ENCODE data around the gene ATXN7L2.

DNA sequence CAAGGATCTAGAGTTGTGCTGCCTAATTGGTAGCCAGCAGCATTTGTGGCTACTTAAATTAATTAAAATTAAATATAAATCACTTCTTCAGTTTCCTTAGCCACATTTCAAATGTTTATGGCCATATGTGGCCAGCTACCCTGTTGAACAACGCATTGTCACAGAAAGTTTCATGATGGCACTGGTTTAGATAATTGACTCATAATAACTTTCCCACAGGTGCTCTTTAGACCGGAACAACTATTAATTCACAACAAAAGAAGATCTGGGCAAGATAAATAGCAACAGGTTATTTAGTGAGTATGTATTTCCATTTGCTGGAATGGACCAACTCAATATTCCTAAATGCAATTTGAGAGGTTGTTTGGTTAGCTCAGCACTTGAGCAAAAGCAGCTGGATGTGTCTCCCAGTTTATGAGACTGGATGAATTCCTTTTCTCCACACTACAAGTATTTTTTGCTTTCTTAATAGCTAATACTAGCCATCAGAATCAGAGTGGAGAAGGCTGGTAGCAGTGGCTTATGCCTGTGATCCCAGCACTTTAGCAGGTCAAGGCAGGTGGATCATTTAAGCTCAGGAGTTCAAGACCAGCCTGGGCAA lies 29.5 kb downstream of the ATXN7L2 start:
- TF ChIP-seq MXI1 (conservative IDR thresholded peaks at IDR 0.05; ENCODE audit: poor library complexity, severe bottlenecking) = no peak
- TF ChIP-seq, protein P1, sequence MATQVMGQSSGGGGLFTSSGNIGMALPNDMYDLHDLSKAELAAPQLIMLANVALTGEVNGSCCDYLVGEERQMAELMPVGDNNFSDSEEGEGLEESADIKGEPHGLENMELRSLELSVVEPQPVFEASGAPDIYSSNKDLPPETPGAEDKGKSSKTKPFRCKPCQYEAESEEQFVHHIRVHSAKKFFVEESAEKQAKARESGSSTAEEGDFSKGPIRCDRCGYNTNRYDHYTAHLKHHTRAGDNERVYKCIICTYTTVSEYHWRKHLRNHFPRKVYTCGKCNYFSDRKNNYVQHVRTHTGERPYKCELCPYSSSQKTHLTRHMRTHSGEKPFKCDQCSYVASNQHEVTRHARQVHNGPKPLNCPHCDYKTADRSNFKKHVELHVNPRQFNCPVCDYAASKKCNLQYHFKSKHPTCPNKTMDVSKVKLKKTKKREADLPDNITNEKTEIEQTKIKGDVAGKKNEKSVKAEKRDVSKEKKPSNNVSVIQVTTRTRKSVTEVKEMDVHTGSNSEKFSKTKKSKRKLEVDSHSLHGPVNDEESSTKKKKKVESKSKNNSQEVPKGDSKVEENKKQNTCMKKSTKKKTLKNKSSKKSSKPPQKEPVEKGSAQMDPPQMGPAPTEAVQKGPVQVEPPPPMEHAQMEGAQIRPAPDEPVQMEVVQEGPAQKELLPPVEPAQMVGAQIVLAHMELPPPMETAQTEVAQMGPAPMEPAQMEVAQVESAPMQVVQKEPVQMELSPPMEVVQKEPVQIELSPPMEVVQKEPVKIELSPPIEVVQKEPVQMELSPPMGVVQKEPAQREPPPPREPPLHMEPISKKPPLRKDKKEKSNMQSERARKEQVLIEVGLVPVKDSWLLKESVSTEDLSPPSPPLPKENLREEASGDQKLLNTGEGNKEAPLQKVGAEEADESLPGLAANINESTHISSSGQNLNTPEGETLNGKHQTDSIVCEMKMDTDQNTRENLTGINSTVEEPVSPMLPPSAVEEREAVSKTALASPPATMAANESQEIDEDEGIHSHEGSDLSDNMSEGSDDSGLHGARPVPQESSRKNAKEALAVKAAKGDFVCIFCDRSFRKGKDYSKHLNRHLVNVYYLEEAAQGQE (IDR thresholded peaks at IDR 0.05; ENCODE audit: borderline replicate concordance) = no peak
- no peak for TF ChIP-seq POLR2AphosphoS5 (IDR thresholded peaks at IDR 0.05)
- no peak for TF ChIP-seq TAF1 (IDR thresholded peaks at IDR 0.05; ENCODE audit: low read depth)
- no peak for TF ChIP-seq RAD21 (conservative IDR thresholded peaks at IDR 0.05)
- TF ChIP-seq, protein P2, sequence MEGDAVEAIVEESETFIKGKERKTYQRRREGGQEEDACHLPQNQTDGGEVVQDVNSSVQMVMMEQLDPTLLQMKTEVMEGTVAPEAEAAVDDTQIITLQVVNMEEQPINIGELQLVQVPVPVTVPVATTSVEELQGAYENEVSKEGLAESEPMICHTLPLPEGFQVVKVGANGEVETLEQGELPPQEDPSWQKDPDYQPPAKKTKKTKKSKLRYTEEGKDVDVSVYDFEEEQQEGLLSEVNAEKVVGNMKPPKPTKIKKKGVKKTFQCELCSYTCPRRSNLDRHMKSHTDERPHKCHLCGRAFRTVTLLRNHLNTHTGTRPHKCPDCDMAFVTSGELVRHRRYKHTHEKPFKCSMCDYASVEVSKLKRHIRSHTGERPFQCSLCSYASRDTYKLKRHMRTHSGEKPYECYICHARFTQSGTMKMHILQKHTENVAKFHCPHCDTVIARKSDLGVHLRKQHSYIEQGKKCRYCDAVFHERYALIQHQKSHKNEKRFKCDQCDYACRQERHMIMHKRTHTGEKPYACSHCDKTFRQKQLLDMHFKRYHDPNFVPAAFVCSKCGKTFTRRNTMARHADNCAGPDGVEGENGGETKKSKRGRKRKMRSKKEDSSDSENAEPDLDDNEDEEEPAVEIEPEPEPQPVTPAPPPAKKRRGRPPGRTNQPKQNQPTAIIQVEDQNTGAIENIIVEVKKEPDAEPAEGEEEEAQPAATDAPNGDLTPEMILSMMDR (IDR thresholded peaks at IDR 0.05; ENCODE audit: poor library complexity, severe bottlenecking) = no peak
- no peak for TF ChIP-seq SMC3 (conservative IDR thresholded peaks at IDR 0.05; ENCODE audit: poor library complexity)
